ENCODE results near the gene ZNF658. TPM values are rescaled to one million over a fixed set of nuclear protein-coding genes. Genes with fewer than 3 reads are reported as not detected.
A peak's percentile ranks its signal among the peaks of the same experiment; 100 is the strongest.
"Not testable (repeated sequence)": the region's sequence is repeated elsewhere in the genome, so short reads cannot be mapped to it uniquely, and the experiment has no call there.

ZNF658 gene
- 1 to 10 TPM; 4.3 to 4.6 TPM for total RNA-seq

DNA sequence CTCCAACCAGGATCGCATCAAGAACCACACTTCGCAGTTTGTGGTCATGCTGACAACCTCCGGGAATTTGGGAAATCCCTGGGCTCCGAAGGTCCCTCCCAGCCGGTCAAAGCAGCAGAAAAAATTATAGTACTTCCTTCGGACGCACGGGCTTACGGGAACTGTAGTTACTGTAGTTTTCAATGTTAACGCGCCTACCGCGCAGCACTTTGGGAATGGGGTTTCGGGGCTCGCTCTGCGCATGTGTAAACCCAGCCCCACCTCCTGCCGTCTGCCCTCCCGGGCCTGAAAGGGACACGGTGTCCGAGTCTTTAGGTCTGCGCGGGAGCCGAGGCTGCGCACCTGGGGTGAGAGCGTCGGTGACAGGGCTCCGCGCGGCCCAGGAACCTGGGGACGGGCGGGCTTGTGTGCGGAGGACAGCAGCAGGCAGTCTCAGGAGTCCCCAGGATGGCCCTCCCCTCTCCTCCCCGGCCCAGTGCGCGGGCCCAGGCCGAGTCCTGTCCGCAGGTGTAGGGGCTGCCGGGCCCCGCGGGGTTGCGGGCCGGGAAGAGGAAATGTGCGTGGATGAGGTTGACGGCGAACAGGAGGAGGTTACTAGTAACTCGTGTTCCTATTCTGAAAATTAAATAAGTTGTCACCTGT, at the start of gene ZNF658:
Gene ZNF658, plus strand, starts transcription at position 236 of the 642 bp plus-strand sequence. CDS start 2,837 bp downstream, outside the sequence.
- POLR2A ChIA-PET; CTCF ChIA-PET; H3K4me1 Mint-ChIP-seq; H3K27me3 Mint-ChIP-seq; H3K36me3 Mint-ChIP-seq (ENCODE audit: low read depth); H3K9me3 Mint-ChIP-seq: not testable (repeated sequence)
- DNase-seq = peak; percentile 71
- Mint-ChIP-seq H3K4me3 (peak within 1 kb of the TSS; percentile 84), H3K27ac (peak within 1 kb of the TSS; percentile 90)

- H3K27me3 Mint-ChIP-seq; H3K4me1 Mint-ChIP-seq; DNase-seq; H3K36me3 Mint-ChIP-seq (ENCODE audit: low read depth); POLR2A ChIA-PET; H3K27ac Mint-ChIP-seq; H3K9me3 Mint-ChIP-seq; CTCF ChIA-PET; H3K4me3 Mint-ChIP-seq: not testable (repeated sequence)
Measured at GRCh38 chr9:66861732-66862131, 38.8 kb upstream of the ZNF658 start.

DNA sequence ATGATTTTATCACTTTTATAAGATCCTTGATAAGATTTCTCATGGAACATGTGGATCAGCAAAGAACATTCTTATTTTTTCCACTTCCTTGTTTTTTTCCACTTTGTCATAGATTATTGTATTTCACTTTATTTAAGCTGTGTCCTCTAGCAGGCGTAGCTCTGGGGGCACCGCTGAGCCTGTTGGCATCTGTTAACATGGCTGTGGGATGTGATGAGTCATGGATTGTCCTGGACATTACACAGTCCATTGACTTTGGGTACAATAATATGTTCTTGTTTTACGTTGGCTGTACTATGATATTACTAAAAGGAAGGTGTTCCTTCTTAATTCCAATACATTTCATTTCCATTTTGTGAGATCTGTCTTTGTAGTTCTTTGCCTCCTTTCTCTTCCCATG, 31.9 kb upstream of the ZNF658 start:
- POLR2A ChIA-PET; H3K27me3 Mint-ChIP-seq; H3K9me3 Mint-ChIP-seq; H3K4me3 Mint-ChIP-seq; CTCF ChIA-PET; H3K4me1 Mint-ChIP-seq; DNase-seq; H3K36me3 Mint-ChIP-seq (ENCODE audit: low read depth); H3K27ac Mint-ChIP-seq: not testable (repeated sequence)

DNA sequence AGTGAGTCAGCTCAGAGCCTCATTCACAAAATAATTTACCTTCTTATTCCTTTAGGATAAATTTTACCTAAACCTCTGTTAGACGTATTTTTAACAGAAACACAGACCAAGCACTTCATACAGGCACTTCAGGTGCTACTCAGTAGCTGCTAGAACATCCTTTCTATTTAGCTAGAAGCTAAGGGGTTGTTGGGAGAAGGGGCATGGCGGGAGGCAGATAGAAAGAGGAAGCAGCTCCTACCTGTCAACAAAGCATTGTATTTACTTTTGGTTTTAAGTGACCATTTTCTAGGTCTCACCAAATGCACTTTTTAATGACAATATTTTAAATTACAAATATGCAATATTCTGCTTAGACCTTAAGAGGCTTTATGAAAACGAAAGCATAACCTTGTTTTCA, 19.9 kb upstream of the ZNF658 start:
- DNase-seq; H3K27ac Mint-ChIP-seq; POLR2A ChIA-PET; H3K36me3 Mint-ChIP-seq (ENCODE audit: low read depth); H3K27me3 Mint-ChIP-seq; CTCF ChIA-PET; H3K4me1 Mint-ChIP-seq; H3K4me3 Mint-ChIP-seq; H3K9me3 Mint-ChIP-seq: not testable (repeated sequence)

GRCh38 chr9:66881847-66882246, 18.7 kb upstream of the ZNF658 start:
- H3K9me3 Mint-ChIP-seq; H3K27ac Mint-ChIP-seq; H3K27me3 Mint-ChIP-seq; H3K4me1 Mint-ChIP-seq; H3K4me3 Mint-ChIP-seq; POLR2A ChIA-PET; CTCF ChIA-PET; DNase-seq; H3K36me3 Mint-ChIP-seq (ENCODE audit: low read depth): not testable (repeated sequence)

DNA sequence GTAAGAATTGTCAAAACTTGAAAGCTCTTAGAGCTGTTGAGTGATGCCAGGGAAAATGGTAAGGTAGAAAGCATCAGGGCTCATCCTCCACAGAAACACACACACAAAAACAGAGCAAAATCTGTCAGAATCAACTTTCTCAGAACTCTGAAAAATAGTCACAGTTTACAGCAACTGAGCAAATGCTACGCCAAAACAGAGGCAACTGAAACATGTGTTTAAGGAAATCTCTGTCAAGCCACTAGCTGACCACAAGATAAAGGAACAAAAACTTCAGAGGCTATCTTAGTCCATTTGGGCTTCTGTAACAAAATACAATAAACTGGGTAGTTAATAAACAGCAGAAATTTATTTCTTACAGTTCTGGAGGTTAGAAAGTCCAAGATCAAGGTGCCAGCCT, 10.2 kb upstream of the ZNF658 start:
- DNase-seq; POLR2A ChIA-PET; H3K4me1 Mint-ChIP-seq; H3K4me3 Mint-ChIP-seq; H3K36me3 Mint-ChIP-seq (ENCODE audit: low read depth); CTCF ChIA-PET; H3K9me3 Mint-ChIP-seq; H3K27me3 Mint-ChIP-seq; H3K27ac Mint-ChIP-seq: not testable (repeated sequence)

DNA sequence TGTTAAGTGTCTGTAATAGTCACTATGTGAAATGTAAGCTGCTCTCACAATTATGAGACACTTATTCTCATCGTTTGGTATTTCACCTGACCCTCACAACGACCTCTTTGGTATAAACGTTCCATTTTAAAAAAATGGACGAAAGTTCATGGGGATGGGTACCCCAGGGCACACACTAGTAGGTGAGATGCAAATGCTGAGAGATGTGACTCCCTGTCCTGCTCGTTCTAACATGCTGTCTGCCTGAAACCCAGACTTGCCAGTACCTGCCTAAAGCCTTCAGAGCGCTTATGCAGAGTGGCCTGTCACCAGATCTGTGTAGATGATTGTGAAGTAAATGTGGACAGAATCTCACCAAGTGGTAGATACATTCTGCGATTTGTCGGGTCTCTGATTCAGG, 616 bp downstream of the ZNF658 start:
- POLR2A ChIA-PET; CTCF ChIA-PET; H3K9me3 Mint-ChIP-seq; H3K4me1 Mint-ChIP-seq; H3K36me3 Mint-ChIP-seq (ENCODE audit: low read depth); H3K27ac Mint-ChIP-seq; DNase-seq; H3K27me3 Mint-ChIP-seq: not testable (repeated sequence)
- H3K4me3 Mint-ChIP-seq = peak overlapping the region; percentile 84

DNA sequence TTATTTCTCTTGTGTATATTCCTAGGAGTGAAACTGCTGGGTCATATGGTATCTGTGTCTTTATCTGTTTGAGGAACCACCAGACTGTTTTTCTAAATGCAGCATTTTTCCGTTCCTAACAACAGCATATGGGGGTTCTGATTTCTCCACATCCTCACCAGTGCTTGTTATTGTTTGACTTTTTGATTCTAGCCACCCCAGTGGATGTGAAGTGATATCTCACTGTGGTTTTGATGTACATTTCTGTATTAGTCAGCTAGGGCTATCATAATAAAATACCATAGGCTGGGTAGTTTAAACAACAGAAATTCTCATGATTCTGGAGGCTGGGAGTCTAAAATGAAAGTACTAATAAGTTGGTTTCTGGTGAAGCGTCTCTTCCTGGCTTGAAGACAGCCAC, 9.0 kb downstream of the ZNF658 start:
- H3K27ac Mint-ChIP-seq; H3K9me3 Mint-ChIP-seq; H3K4me1 Mint-ChIP-seq; POLR2A ChIA-PET; H3K4me3 Mint-ChIP-seq; CTCF ChIA-PET; H3K27me3 Mint-ChIP-seq; DNase-seq; H3K36me3 Mint-ChIP-seq (ENCODE audit: low read depth): not testable (repeated sequence)

GRCh38 chr9:66920072-66920471, 19.5 kb downstream of the ZNF658 start:
- DNase-seq; H3K4me3 Mint-ChIP-seq; H3K36me3 Mint-ChIP-seq (ENCODE audit: low read depth); H3K27me3 Mint-ChIP-seq; H3K4me1 Mint-ChIP-seq; CTCF ChIA-PET; H3K9me3 Mint-ChIP-seq; H3K27ac Mint-ChIP-seq; POLR2A ChIA-PET: not testable (repeated sequence)

GRCh38 chr9:66936194-66936870, 35.8 kb downstream of the ZNF658 start:
- H3K36me3 Mint-ChIP-seq (ENCODE audit: low read depth); CTCF ChIA-PET; H3K27ac Mint-ChIP-seq; H3K27me3 Mint-ChIP-seq; H3K4me1 Mint-ChIP-seq; POLR2A ChIA-PET; H3K4me3 Mint-ChIP-seq; DNase-seq; H3K9me3 Mint-ChIP-seq: not testable (repeated sequence)

DNA sequence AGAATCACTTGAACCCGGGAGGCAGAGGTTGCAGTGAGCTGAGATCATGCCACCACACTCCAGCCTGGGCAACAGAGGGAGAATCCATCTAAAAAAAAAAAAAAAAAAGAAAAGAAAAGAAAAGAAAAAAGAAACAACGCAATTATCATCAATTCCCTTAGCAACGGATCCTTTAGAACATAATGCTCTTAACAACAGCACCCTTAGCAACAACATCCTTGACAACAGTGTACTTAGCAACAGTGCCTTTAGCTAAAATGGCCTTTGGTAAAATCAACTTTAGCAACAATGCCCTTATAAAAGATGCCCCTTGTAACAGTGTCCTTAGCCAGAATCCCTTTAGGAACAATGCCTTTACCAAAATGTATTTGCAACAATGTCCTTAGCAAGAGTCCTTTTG, 37.1 kb downstream of the ZNF658 start:
- DNase-seq; H3K36me3 Mint-ChIP-seq (ENCODE audit: low read depth); H3K27me3 Mint-ChIP-seq; CTCF ChIA-PET; H3K9me3 Mint-ChIP-seq; POLR2A ChIA-PET; H3K4me1 Mint-ChIP-seq; H3K4me3 Mint-ChIP-seq; H3K27ac Mint-ChIP-seq: not testable (repeated sequence)

GRCh38 chr9:66938322-66938721, 37.8 kb downstream of the ZNF658 start:
- H3K4me1 Mint-ChIP-seq; DNase-seq; H3K4me3 Mint-ChIP-seq; POLR2A ChIA-PET; H3K27me3 Mint-ChIP-seq; H3K36me3 Mint-ChIP-seq (ENCODE audit: low read depth); H3K27ac Mint-ChIP-seq; CTCF ChIA-PET; H3K9me3 Mint-ChIP-seq: not testable (repeated sequence)

DNA sequence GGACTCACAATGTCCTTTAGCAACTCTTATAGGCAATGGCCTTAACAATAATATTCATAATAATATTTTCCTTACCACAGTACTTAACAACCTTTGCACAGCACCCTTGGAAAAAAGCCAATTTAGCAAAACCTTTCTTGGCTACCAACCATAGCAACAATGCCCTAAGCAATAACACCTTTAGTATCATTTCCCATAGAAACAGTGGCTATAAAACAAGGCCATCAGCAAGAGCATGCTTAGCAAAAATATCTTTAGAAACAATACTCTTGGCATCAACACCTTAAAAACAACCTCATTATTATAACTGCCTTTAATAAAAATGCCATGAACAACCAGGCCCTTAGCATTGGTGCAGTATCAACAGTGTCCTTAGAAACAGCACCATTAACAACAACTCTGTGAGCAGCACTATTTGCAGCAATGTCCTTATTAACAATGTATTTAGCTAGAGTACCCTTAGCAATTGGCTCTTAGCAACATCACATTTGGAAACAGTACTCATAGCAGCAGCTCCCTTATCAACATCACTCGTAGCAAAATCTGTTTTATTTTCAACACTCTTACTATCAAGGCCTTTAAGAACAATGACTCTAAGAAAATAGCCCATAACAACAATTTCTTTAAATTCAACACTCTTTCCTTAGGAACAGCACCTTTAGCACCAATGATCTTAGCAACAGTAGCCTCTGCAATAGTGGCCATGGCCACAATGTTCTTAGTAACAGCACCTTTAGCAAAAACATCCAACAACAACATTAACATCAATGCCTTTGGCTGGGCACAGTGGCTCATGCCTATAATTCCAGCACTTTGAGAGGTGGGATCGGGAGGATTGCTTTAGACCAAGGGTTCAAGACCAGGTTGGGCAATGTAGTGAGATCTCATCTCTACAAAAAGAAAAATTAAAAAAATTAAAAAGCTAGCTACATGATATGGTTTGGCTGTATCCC, 39.6 kb downstream of the ZNF658 start:
- DNase-seq; H3K4me3 Mint-ChIP-seq; POLR2A ChIA-PET; H3K27me3 Mint-ChIP-seq; H3K36me3 Mint-ChIP-seq (ENCODE audit: low read depth); H3K9me3 Mint-ChIP-seq; CTCF ChIA-PET; H3K27ac Mint-ChIP-seq; H3K4me1 Mint-ChIP-seq: not testable (repeated sequence)

All from activated CD4-positive, alpha-beta T cell treated with anti-CD3 and anti-CD28 coated beads, Interleukin-2, amount 10 ng/mL, durations not matched to agents 7 days and 5 days (primary cell).